PC-9 (cell line): ENCODE measurements around the gene PFKFB3.

ENCODE experiments used
- CTCF ChIP-seq: fragments of 200-600 bp; sonication (generic); conservative IDR thresholded peaks from 2 replicates; pipeline ENCODE4 v1.6.1; 2017; ENCODE audit warnings: mixed run types, antibody characterized with exemption, mild to moderate bottlenecking, moderate library complexity
- EZH2 ChIP-seq: fragments of 200-600 bp; sonication (generic); IDR thresholded peaks from 2 replicates; pipeline ENCODE4 v1.8.0; 2017; ENCODE audit warnings: antibody characterized with exemption, low read depth

GRCh38 chr10:6234371-6234770, 31.6 kb downstream of the PFKFB3 start:
- TF ChIP-seq CTCF (no peak), EZH2 (no peak)
